ENCODE data around the gene MTRF1L. TPM values are rescaled to one million over a fixed set of nuclear protein-coding genes. Genes with fewer than 3 reads are reported as not detected.

Gene MTRF1L
- total RNA-seq, 2 donors from 2014 or later = 14.2 to 17.3 TPM

GRCh38 chr6:152952866-152953509 is 49.5 kb downstream of the MTRF1L start:
- Mint-ChIP-seq H3K27ac (no peak overlapping the region), H3K36me3 (no peaks in the 10 kb centered on the region), H3K9me3 (no peaks in the 10 kb centered on the region)
- DNase-seq (ENCODE audit: low spot score in 2 of 2) = no peak
- no peak for ATAC-seq

DNA sequence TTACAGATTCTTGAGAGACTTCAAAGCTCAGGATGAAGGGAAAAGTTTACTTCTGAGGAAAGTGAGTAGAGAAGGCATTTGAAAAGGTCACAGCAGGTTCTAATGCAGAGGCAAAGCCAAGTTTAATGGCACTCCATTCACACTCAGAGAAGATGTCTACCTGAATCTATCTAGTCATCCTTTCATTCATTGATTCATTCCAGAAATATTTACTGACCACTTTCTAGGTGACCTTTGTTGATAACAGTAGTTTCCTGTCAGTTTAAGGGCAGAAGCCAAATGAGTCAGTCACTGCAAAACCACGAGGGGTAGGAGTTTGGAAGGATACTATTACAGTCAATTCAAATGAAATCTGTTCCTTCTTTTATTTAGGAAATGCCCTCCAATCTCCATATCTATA is 50.5 kb downstream of the MTRF1L start:
- no peaks in the 10 kb centered on the region for H3K9me3 Mint-ChIP-seq
- no peaks in the 10 kb centered on the region for H3K36me3 Mint-ChIP-seq
- no peak for DNase-seq (ENCODE audit: low spot score in 2 of 2)
- H3K27ac Mint-ChIP-seq = no peak overlapping the region
- peak; percentile 66 to 84 for ATAC-seq

GRCh38 chr6:152950240-152950639 is 52.3 kb downstream of the MTRF1L start:
- ATAC-seq = no peak
- Mint-ChIP-seq H3K36me3 (no peaks in the 10 kb centered on the region), H3K9me3 (no peaks in the 10 kb centered on the region), H3K27ac (no peak overlapping the region)
- no peak for DNase-seq (ENCODE audit: low spot score in 2 of 2)

DNA sequence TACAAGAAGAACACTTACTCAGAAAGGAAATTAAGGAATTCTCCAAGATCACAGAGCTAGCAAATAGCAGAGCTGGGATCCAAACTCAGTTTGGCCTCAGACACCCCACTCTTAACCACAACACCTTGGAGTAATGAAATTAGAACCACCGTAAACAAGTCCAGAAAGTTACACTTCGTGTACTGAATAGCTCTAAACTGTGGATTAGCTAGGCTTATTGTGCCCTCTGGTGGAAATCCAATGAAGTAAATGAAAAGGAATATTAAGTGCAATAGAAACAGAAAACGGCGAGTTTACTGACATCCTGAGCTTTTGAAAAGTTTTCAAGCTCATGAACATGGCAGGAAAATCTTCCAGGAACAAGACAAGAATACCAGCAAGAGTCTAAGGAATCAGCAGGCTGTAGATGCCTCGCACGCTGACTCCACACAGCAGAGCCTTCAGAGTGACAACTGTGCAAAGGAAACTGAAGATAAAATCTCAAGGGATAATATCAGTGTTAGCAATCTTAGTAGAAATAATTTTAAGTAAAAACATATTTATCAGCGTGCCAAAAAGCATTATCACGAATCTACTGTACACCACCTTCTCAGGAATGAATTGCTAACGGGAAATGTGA is 54.2 kb downstream of the MTRF1L start:
- no peak overlapping the region for H3K27ac Mint-ChIP-seq
- peak in 1 of 2 donors; percentile 4 for DNase-seq (ENCODE audit: low spot score in 2 of 2)
- H3K9me3 Mint-ChIP-seq = no peaks in the 10 kb centered on the region
- ATAC-seq = peak; percentile 49 to 77
- no peaks in the 10 kb centered on the region for H3K36me3 Mint-ChIP-seq

- no peak for DNase-seq (ENCODE audit: low spot score in 2 of 2)
- Mint-ChIP-seq H3K36me3 (no peaks in the 10 kb centered on the region), H3K9me3 (no peaks in the 10 kb centered on the region), H3K27ac (no peak overlapping the region)
- ATAC-seq = no peak
Observed at GRCh38 chr6:152946995-152947394, 55.5 kb downstream of the MTRF1L start.

DNA sequence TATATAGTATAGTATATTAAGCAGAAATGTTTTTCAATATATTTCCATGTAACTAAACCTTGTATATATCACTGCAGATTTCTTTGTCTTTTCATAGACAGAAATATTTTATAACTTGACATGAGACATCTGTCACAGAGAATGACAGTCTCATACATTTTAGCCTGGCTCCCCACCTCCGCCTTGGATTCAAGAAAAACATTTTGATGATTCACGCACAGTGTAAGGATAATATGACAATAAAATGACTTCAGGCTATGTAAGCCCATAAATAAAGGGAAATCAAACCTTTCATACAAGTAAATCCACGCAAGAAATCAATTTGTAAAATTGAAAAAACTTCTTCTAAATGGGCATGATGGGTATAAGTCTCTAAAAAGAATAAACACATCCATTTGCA is 56.0 kb downstream of the MTRF1L start:
- Mint-ChIP-seq H3K9me3 (no peaks in the 10 kb centered on the region), H3K36me3 (no peaks in the 10 kb centered on the region), H3K27ac (no peak overlapping the region)
- no peak for DNase-seq (ENCODE audit: low spot score in 2 of 2)
- no peak for ATAC-seq

GRCh38 chr6:152943260-152943897 is 59.1 kb downstream of the MTRF1L start:
- DNase-seq (ENCODE audit: low spot score in 2 of 2) (no peak), ATAC-seq (no peak)
- Mint-ChIP-seq H3K36me3 (no peaks in the 10 kb centered on the region), H3K27ac (no peak overlapping the region), H3K9me3 (no peaks in the 10 kb centered on the region)

GRCh38 chr6:152942319-152942869 is 60.1 kb downstream of the MTRF1L start:
- no peak for ATAC-seq

DNA sequence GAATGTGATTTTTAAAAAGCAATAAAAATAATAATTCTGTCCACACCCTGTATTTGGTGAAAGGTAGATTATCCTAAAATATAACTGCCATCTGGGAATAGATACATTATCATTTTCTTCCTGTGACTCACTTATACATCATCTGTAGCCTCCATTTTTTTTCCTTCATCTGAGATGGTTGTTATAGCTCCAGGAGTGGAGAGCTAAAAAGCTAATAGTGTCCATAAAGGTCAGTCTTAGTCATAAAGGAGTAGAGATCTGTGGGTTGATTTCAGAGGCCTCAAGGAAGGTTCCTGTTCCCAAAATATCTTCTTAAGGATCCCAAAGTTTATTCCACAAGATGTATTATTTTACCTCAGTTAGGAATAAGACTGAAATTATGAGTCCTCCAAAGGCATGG is 60.8 kb downstream of the MTRF1L start:
- DNase-seq (ENCODE audit: low spot score in 2 of 2) (no peak), ATAC-seq (no peak)
- Mint-ChIP-seq H3K9me3 (no peaks in the 10 kb centered on the region), H3K36me3 (no peaks in the 10 kb centered on the region), H3K27ac (no peak overlapping the region)

More at GRCh38 chr6:152942319-152942869, 60.1 kb downstream of the MTRF1L start:
- Mint-ChIP-seq H3K36me3 (no peaks in the 10 kb centered on the region), H3K9me3 (no peaks in the 10 kb centered on the region), H3K27ac (no peak overlapping the region)
- no peak for DNase-seq (ENCODE audit: low spot score in 2 of 2)

Other genes with a start within 250 kb of the MTRF1L start
- gene FBXO5, start 19.7 kb downstream of the MTRF1L start, total RNA-seq = 10 to 100 TPM; 43.6 to 81.5 TPM
- not detected for gene RGS17, start 128.6 kb upstream of the MTRF1L start, total RNA-seq